ENCODE measurements around the gene GBP7.
A peak's percentile ranks its signal among the peaks of the same experiment; 100 is the strongest.
"Not testable (repeated sequence)": the region's sequence is repeated elsewhere in the genome, so short reads cannot be mapped to it uniquely, and the experiment has no call there.

The GBP7 gene, protein sequence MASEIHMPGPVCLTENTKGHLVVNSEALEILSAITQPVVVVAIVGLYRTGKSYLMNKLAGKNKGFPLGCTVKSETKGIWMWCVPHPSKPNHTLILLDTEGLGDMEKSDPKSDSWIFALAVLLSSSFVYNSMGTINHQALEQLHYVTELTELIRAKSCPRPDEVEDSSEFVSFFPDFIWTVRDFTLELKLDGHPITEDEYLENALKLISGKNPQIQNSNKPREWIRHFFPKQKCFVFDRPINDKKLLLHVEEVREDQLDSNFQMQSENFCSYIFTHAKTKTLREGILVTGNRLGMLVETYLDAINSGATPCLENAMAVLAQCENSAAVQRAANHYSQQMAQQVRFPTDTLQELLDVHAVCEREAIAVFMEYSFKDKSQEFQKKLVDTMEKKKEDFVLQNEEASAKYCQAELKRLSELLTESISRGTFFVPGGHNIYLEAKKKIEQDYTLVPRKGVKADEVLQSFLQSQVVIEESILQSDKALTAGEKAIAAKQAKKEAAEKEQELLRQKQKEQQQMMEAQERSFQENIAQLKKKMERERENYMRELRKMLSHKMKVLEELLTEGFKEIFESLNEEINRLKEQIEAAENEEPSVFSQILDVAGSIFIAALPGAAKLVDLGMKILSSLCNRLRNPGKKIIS

GRCh38 chr1:89175601-89176256, at the start of gene GBP7:
Gene GBP7 (minus strand): TSS chr1:89176003. CDS start chr1:89171935, 4,068 bp downstream.
- DNase-seq = no peak

DNA sequence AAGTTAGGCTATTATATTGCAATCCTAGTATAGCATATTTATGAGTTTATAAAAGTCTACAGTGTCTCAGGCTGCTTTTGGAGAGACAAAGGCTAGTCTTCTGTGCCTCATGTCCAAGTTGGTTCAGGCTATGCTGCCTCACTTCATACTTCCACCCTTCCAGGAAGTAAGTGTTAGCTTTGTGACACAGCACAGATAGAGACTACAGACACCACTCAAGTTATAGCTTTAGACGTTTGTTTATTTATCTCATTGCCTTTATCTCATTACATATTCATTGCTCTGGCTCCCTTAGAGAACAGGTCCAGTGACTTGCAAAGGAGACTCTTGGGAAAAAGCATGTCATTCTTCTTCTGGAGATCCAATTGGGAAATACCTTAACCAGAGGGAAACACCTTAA, 45.5 kb upstream of the GBP7 start:
- DNase-seq = no peak

- DNase-seq = not testable (repeated sequence)
Measured at GRCh38 chr1:89219851-89220250, 44.0 kb upstream of the GBP7 start.

DNA sequence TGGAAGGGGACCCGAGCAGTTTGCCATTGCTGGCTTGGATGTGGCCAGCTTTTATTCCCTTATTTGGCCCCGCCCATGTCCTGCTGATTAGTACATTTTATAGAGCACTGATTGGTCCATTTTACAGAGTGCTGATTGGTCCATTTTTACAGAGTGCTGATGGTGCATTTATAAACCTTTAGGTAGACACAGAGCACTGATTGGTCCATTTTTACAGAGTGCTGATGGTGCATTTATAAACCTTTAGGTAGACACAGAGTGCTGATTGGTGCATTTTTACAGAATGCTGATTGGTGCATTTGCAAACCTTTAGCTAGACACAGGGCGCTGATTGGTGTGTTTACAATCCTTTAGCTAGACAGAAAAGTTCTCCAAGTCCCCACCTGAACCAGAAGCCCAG, 43.1 kb upstream of the GBP7 start:
- not testable (repeated sequence) for DNase-seq

GRCh38 chr1:89213347-89213746, 37.5 kb upstream of the GBP7 start:
- DNase-seq = no peak

- DNase-seq = no peak
Measured at GRCh38 chr1:89211035-89211634, 35.3 kb upstream of the GBP7 start.

DNA sequence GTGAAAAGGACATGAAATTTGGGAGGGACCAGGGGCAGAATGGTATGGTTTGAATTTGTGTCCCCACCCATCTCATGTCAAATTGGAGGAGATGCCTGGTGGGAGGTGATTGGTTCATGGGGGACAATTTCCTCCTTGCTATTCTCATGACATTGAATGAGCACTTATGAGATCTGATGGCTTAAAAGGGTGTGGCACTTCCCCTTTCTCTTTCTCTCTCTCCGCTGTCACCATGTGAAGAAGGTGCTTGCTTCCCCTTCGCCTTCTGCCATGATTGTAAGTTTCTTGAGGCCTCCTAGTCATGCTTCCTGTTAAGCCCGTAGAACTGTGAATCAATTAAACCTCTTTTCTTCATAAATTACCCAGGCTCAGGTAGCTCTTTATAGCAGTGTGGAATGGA, 30.6 kb upstream of the GBP7 start:
- no peak for DNase-seq

DNA sequence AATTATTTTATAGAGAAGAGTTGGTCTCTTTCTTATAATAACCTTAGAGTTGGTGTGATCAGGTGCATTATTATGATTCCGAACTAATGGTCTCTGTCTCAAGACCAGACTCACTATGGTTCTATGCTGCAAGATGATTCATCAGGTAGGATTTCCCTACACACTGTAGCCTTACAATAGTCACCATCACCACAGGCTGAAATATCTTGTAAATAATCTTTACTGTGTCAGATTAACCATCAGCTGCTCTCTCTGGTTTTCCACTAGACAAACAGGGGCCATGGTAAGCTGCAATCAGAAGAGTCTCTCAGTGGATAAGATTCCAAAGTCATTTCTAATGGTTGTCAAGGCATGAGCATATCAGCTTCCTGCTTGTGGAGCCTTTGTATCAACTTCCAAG, 27.4 kb upstream of the GBP7 start:
- DNase-seq = peak; percentile 72

GRCh38 chr1:89201106-89201794, 25.4 kb upstream of the GBP7 start:
- no peak for DNase-seq

DNA sequence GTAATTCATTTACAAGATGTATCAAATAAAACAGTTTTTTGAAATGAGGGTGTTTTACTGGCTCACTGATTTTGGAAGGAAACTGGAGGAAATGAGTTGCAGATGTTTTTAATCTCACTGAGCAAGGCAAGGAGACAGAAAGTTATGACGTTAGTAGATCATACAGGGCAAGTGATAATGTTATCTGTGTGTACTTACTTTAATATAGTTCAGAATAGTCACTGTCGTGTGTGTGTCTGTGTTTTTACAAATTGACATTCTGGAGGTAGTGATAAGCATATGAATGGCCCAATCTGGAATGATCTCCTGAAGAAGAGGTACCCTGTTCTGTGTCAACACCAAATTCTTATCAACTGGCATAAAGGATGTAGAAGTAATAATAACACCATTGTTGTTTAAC, 24.9 kb upstream of the GBP7 start:
- DNase-seq = peak; percentile 43

GRCh38 chr1:89199525-89200031, 23.8 kb upstream of the GBP7 start:
- DNase-seq = no peak

- DNase-seq = peak; percentile 55
Measured at GRCh38 chr1:89198491-89199072, 22.8 kb upstream of the GBP7 start, which contains the start of gene GBP4. Gene GBP4 (minus strand): TSS chr1:89198942. CDS start chr1:89198834, 108 bp downstream.

GRCh38 chr1:89198081-89198480, 22.3 kb upstream of the GBP7 start:
- peak; percentile 3 for DNase-seq

- DNase-seq = no peak
Measured at GRCh38 chr1:89195476-89195875, 19.7 kb upstream of the GBP7 start.

DNA sequence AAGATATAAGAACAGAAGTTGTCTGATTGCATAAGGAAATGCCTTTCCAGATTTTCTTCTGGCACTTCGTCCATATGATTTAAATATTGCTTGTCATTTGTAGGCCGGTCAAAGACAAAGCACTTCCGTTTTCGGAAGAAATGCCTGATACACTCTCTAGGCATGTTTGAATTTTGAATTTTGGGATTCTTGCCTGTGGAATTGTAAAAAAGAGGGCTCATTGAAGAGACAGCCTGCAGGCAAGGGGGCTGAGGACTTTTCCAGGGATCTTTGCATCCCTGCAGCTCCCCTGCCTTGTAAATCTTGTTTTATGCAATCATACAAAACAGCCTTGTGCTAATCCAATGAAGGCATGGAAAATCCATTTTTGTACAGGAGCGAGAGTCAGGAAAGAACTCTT, 15.5 kb upstream of the GBP7 start:
- DNase-seq = no peak

GRCh38 chr1:89190017-89190416, 14.2 kb upstream of the GBP7 start:
- no peak for DNase-seq

- peak; percentile 18 for DNase-seq
Measured at GRCh38 chr1:89179343-89179742, 3.5 kb upstream of the GBP7 start.

DNA sequence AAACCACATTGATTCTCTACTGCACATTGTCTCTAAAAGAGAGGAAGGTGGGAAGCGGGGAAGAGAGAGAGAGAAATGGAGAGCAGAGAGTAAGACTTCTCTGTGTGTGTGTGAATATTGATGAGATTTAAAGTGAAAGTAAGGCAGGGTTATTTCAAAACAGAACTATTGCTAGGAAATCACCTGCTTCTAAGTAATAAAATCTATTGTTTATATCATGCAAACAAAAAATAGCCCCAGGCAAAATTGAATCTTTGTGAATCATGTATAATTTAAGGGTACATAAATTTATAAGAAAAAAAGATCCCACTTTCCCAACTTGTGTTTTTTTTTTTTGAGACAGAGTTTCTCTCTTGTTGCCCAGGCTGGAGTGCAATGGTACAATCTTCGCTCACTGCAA, 1.2 kb upstream of the GBP7 start:
- no peak for DNase-seq

- no peak for DNase-seq
Measured at GRCh38 chr1:89174491-89174890, 1.3 kb downstream of the GBP7 start.

DNA sequence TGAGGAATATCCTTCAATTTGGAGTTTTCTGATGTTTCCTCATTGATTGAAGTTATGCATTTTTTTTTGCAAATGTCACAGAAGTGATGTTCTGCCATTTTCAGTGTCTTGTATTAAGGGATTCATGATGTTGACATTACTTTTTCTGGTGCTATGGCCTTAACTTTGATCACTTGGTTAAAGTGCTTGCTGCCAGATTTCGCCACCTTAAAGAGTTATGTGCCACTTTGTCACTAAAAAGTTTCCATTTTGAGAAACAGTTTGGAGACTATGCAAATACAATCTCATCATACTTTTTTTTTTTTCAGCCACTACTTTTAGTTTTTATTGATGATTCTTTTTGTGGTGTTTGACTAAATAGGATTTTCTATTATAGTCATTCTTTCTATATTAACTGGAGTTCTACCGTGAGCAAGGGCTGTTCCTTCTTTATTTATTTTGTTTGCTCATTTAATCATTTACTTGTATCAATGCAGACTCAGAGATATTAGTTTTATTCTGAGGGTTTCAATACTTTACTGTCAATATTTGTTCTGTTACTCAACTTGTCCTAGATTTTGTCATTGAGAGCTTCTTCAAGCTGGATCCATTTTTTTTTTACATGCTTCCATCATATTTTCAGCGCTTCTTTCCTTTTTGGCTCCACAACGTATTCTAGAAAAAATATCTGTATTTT, 3.2 kb downstream of the GBP7 start:
- DNase-seq = no peak

DNA sequence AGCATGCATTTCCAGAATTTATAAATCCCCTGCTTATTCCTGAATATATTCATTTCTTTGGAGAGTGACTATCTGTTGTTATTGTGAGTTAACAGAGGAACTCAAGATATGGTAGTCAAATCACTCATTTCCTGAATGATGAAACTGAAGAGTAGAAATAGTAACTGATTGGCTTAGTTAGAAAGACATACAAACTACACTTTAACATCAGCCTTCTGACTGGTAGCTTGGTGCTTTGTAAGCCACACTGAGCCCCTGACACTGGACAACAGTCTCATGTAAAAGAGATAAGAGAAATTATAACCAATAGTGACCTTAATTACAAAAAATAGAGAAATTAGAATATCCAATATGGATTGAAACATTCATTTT, 4.8 kb downstream of the GBP7 start:
- no peak for DNase-seq

Data from EL (cell line).